GM21825 (cell line): Measurements from ENCODE around the gene ACVR1C.

ENCODE experiments used
- ATAC-seq: cut with Tn5 transposase; IDR thresholded peaks from one replicate; pipeline ENCODE4 v1.9.1; 2021; ENCODE audit warnings: mild to moderate bottlenecking, moderate library complexity; ENCODE audit not compliant: unreplicated experiment

ACVR1C gene

DNA sequence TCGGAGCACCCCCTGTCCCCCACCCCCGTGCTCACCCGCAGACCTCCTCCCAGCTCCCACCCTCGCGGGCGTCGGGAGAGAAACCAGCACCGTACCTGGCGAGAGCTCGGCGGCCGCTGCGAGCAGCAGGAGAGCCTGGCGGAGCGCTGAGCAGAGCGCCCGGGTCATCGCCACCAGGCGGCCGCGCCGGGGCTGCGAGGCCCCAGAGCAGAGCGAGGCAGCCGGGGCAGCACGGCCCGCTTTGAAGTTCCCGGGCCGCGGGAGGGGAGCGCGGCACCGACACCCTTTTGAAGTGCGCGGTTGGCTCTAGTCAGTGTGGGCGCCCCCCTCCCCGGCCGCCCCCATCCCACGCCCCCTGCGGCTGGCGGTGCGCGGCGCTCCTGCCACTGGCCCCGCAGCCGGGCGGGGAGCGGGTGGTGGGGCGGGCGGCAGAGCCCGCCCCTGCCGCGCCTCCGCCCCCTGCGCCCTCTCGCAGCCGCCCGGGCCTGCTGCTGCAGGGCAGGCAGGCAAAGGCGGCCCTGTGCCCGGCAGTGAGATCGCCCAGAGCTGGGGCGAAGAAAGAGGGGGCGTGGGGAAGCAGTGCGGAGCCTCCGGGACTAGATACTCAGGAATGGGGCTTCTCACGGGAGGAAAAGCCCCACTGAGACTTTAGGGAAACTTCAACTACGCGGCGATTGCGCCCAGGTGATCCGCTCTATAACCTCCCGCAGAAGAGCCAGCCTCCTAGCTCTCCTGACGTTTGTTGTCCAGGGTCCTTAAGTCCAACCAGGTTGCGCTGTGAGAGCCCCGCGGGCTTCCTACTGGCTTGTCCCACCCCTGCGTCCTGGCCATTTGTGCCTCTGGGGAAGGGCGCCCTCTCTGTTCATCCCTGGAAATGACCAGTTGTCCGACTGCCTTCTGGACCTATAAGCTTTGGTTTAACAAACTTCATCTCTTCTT is at the start of gene ACVR1C:
Gene ACVR1C (minus strand): TSS at position 388 of the 939 bp plus-strand sequence. CDS start 220 bp downstream, at position 168.
- ATAC-seq, result peak; percentile 87

DNA sequence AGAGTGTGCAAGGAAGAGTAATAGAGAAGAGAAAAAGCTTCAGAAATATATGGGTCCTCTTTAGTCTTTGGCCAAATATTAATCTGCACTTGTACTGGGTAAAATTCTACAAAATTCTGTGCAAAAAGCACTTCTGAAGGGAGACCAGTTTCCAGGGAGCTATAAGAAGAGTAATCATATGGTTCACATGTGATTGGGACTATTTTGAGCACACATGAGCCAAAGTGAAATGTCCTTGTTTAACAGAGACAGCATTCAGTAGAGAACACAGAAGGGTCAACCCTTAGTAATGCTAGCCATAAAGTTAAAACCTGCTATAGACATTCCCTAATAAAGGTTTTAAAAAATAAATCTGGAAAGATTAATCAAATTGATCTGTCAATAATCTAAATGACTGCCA is 49.3 kb upstream of the ACVR1C start:
- no peak for ATAC-seq

DNA sequence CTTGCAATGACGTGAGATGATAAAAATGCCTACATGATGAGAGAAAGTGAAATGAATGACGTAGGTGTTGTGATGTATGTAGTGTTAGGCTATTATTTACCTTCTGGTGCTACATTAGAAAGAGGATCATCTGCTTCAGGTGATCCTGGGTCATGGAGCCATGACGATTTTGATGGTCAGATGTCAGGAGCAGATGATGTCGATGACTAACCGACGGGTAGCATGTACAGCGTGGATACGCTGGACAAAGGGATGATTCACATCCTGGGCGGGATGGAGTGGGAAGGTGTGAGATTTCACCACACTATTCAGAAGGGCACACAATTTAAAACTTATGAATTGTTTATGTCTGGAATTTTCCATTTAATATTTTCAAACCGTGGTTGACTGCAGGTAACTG is 43.5 kb upstream of the ACVR1C start:
- ATAC-seq, result no peak

DNA sequence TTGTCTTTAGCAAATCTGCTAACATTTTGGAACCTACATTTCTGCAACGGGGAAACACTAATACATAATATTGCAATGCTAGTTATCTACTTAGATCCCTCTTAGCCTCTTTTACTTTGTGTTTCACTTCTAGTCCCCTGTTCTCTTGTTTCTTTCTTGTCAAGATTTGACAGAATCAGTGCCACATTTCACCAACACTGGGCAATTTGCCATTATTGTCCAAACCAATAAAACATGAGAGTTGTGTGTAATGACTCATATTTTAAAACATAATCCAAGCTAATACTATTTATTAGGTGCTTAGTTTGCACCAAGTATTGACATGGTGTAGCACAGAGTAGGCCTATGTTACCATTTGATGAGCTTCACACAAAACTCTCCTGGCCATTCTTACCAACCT is 33.7 kb upstream of the ACVR1C start:
- no peak for ATAC-seq

DNA sequence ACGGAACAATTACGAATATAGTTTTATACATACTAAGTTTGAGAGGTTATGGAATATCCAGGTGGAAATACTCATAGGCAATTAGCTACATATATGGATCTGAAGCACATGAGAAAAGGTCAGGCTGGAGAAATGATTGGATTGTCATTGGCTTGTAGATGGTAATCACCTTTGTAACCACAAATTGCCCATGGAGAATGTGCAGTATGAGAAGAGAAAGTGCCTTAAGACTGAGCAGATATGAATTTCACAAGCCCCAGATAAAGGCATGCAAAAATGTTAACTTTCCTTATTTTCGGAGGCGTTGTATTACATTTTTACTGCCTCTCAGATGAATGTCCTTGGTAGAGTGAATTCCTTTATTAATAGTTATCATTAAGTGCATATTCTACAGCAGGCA is 33.1 kb upstream of the ACVR1C start:
- ATAC-seq, result no peak

DNA sequence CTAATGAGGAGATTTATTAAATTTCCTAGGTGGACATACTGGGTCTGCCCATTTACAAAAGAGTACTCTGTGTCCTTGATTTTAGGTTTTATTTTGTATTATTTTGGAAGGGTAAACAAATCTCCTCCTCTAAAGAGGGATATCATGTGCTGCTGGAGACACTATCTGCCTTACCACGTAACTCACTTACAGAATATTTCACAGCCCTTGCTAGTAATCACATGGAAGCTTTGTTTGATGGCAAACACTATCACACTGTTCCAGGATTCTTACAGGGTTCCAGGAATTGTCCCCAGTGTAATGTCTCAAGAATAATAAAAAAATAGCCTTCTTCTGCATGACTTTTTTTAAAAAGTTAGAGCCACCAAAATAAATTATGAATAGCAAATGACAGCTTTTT is 29.2 kb upstream of the ACVR1C start:
- ATAC-seq, result no peak

DNA sequence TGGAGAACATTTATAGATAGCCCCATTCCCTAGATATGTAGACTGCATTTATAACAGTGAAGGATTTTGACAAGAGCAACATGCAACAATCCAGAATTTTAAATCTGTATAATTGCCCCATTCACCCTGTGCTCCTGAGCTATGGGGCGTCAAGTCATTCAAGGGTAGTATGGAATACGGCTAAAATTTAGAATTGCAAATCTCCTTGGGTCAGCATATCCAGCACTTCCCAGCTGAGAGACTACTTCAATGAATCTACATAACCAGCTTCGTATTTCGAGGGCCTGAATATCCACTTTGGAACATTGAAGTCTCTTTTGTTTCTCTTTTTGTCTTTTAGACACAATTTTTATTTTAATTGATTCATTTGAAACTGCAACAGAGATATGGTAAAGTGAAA is 28.4 kb upstream of the ACVR1C start:
- no peak for ATAC-seq

DNA sequence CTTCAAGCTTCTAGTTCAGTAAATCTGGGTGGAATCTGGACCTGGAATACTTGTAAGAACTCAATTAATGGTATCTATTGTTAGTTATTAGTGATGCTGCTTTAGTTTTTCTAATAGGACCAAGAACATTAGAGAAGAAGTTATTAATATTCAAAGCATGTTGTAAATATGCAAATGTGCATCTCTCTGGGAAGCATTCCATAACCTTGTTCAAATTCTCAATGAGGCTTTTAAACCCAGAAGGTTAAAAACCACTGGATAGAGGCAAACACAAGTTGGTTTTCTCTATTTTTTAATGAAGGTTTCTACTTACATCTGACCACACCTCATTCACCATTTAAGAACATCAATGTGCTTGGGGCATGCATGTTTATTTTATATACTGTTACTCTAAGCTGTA is 16.1 kb upstream of the ACVR1C start:
- ATAC-seq, result no peak

DNA sequence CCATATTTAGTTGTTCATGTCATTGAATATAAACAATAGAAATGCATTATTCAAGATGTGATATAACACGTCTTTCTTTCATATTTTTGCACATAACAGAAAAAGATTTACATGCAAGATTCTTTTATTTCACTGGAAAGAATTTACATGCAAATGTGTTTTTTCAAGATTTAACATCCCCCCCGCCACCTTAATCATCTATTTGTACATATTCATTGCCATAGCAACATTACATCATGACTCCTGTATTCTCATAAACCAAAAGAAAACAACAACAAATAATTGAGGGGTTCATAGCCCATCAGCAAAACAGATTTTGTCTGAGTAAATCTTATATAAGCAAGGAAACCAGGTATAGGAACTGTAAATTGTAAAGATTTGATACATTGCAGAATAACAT is 3.2 kb upstream of the ACVR1C start:
- ATAC-seq, result no peak

DNA sequence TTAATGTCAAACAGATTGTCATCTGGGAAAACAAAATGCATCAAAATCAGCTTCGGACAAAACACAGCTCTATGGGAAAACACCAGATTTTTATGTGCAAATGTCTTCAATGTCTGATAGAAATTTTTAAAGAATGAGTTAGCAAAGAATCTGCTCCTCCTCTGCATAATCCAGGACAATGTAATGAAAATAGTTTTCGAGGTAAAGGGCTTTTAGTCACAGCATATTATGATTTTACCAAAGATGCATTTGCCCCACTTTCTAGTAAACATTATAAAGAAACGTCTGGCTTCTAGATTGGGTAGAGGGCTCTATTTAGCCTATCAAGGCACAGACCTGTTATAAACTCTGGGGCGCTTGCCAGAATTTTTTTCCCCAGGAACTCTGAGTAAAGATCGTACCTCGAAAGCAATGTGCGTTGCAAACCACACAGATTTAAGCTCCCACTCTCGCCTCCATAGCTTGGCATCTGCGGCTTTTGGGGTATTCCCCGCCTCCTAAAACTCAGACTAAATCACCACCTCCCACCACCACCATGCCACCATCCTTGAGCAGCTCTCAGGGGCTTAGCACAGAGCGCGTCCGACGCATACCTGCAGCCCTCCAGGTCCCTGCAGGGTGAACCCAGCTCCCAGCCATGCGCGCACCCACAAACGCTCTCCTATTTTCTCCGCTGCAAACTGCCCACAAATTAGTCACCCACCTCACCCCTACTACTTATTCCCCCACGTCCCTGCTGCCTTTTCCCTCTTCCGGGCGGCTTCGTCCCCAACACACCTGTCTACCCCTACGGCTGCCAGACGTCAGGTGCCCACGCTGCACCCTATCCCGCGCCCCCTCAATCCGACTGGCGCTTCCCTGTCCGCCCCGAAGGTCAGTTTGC is 829 bp downstream of the ACVR1C start:
- ATAC-seq, result peak; percentile 19

DNA sequence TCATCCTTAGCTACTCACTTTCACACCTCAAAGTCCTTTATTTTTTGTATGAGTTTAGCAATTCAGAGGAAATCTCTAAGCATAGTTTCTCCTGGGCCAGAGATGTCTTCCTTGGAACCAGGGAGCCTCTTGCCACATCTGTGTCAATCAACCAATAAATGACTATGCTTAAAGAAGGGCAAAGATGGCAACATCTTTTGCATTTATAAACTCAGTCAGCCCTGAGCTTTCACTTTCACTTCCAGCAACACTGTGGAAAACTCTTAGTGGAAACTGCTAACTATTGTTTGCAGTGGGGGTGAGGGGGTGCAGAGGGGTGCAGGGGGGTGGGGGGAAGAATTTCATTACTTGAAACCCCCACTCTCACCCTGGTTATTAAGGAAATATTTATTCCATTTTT is 3.4 kb downstream of the ACVR1C start:
- no peak for ATAC-seq

DNA sequence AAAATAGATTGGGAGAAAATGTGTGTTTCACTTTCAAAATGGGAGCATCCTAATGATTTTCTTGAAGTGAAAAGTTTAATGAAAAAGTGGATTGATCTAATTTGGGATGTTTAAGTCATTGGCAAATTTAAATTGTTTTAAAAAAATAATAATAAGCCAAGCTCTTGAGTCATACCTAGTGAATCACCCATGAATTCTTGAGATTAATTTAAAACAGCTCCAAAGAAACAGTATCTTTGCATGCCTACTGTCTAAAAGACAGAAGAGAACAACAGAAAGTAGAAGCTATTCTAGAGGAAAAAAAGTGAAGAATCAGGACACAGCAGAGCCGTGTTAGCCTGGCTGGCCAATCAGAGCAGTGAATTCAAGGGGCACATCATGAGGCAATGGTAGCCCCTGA is 7.7 kb downstream of the ACVR1C start:
- ATAC-seq, result no peak

DNA sequence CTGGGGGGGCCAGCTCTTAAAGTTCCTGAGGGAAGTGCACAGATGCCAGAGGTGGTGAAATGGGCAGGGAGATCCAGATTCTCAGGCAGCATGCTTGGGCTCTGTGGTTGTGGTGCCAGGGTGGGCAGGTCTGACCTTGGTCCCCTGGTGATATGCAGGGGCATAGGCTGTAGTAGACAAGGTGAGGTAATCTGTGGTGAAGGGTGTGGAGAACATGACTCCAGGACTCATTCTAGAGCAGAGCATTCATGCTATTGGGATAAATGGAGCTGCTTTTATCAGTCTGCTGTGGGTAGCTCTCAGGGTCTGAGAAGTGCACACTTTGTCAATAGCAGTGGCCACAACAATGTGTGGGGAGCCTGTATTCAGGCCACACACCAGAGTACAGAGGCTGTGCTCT is 16.9 kb downstream of the ACVR1C start:
- ATAC-seq, result no peak

DNA sequence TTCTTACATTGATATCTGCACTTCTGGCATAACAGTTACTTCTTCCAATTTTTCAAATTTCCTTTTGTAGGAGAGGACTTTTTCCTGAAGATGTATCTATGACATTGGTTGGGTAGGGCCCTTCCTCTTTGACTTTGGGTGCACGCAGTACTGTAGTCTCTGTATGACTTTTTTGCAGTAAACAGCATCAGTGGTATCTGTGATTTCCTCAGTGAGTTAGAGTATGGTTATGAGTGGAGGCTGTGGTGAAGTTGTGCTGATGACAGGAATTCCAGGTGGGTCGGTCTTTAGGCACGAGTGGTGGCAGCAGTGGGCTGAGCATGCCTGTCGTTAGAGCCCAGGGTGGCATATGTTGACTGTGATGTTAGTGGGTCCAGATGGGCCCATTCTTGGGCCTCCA is 17.6 kb downstream of the ACVR1C start:
- no peak for ATAC-seq

DNA sequence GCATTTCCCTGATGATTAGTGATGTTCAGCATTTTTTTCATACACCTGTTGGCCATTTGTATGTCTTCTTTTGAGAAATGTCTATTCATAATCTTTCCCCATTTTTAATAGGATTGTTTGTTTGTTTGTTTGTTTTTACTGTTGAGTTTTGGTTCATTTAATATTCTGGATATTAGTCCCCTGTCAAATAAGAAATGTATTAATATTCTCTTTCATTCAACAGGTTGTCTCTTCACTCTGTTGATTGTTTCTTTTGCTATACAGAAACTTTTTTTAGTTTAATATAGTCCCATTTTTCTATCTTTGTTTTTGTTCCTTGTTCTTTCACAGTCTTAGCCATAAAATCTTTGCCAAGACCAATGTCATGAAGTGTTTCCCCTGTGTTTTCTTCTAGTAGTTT is 22.1 kb downstream of the ACVR1C start:
- no peak for ATAC-seq

DNA sequence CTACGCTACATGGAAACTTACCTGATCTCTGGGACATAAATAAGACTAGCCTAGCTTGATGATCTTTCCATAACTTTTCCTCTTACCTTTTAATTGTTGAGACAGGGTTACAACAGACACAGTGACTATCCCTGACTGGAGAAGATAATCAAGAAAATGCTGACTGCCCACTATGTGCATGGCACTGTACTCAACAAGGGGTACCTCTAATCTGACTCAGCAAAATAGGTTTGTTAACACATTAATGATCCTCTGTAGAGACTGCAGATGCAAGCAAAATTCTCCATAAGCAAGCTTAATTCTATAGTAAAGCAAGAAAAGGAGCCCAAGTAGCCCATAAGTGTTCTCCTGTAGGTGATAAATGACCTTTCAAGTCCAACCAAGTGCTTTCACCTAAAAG is 25.5 kb downstream of the ACVR1C start:
- no peak for ATAC-seq

DNA sequence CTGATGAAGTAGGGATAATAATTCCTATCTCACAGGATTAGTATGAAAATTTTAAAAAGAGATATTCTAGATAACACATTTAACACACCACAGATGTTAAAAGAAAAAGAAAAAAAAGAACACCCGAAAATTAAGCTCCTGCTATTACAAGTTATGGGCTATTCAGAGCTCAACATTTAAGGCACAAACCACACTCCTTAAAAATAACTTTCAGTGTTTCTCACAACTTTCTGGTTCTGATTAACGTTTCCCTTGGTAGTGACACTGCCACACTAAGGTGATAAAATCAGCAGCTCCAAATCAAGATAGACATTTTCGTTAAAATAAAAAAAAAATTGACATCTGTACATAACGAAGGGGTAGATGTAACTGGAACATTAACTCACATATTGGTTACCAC is 26.9 kb downstream of the ACVR1C start:
- ATAC-seq, result no peak

DNA sequence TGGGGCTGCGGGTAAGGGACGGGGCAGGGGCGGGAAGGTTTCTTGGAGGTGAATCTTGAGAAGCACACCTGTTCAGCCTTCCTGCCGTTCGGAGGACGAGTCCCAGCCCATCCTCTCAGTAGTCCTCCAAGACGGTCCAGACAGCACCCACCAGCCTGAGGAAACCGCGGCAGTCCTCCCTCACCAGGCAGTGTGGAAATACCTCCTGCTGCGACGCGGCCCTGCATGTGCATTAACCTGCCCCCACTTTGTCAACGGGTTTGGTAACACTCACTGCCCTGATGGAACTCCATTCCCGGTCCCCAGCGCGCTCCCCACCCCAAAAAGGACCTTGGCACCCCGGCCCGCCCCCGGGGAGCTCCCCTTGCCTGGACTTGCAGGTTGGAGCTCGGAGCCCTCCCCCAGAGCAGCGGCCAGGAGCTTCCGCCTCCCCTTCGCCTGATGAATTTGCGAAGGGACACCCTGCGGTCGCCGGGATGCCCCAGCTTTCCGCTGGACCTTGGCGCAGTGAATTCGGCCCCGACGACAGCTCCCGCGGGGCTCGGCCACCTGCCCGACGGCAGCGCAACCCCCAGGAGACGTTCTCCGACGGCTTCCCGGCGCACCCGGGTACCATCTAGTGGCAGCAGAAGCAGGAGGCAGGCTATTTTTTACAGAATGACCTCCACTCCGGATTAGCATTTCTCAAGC is 31.5 kb downstream of the ACVR1C start:
- ATAC-seq, result no peak

DNA sequence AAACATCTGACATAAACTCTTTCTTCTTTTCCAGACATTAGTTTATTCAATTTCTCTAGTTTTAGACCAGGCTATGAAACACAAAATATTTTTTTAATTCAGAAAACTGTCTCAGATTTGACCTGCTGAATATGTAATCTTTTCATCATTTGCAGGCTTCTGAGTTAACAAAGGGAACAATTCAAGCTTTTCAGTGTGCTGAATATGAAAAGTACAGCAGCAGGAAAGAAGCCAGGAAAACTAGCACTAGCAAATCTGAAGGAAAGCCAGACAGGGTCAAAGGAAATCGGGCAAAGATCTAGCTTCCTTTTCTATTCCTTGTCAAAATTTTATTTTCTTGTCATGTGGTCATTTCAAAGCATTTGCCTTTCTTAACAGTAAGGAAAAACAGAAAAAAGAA is 35.3 kb downstream of the ACVR1C start:
- ATAC-seq, result no peak

DNA sequence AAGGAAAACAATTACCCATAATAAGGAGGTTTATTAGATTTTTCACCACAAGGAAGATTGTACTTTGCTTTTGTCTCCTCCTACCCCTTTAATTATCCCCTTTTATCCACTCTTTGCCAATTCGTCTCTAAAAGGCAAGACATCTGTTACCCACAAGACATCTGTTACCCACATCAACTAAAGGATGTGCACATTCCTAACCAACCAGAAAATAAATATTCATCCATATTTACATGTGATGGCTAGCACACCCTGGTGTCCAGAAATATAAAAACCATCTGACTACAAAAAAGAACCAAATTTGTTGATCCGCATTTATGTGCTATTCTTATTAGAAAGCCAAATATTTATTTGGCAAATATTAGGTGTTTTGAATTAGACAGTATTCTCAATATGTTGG is 35.7 kb downstream of the ACVR1C start:
- no peak for ATAC-seq

DNA sequence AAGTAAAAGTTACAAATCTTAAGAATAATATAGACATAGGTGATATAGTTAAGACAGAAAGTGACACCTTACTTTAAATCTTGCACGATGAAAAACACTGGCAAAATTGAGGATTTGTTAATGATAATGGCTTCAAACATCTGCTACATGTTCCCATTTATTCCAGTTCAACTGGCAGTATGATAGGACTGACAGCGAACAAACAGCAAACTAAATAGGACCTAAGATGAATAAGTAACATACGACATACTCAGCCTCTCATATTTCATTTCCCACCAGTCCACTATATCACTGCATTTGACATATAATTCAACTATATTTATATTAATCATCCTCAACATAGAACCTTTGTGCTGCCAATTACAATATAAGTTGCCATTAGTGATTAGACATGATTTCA is 36.3 kb downstream of the ACVR1C start:
- ATAC-seq, result no peak
